ENCODE data around the gene SCRN1. TPM values are rescaled to one million over a fixed set of nuclear protein-coding genes. Genes with fewer than 3 reads are reported as not detected.

Gene SCRN1
- total and polyA plus RNA-seq, 2 of the 13 experiments (the other 11 are each of a cell fraction or from before 2014, with no cell fraction given), result 43.2 to 49.8 TPM

- TF ChIP-seq ZNF276 (CRISPR knock-in tag; IDR thresholded peaks at IDR 0.05; ENCODE audit: low read depth), result no peak
- TF ChIP-seq GTF2F1 (IDR thresholded peaks at IDR 0.05; ENCODE audit: low read length), result no peak
- no peak for TF ChIP-seq MIER2 (CRISPR knock-in tag; IDR thresholded peaks at IDR 0.05)
- TF ChIP-seq TAF1 (CRISPR knock-in tag; IDR thresholded peaks at IDR 0.05), result peak; percentile 64; the same call in 1 of the 2 replicates
- no peak; the same call in 1 of the 2 replicates for TF ChIP-seq ZNF746 (CRISPR knock-in tag; IDR thresholded peaks at IDR 0.05)
- TF ChIP-seq ZSCAN30 (CRISPR knock-in tag; IDR thresholded peaks at IDR 0.05), result no peak
- no peak for TF ChIP-seq NR2F1 (CRISPR knock-in tag; IDR thresholded peaks at IDR 0.05)
- no peak for TF ChIP-seq IRX3 (CRISPR knock-in tag; IDR thresholded peaks at IDR 0.05; ENCODE audit: borderline replicate concordance, low read depth)
- TF ChIP-seq GLMP (CRISPR knock-in tag; IDR thresholded peaks at IDR 0.05; ENCODE audit: borderline replicate concordance), result no peak
- TF ChIP-seq SMAD9 (CRISPR knock-in tag; IDR thresholded peaks at IDR 0.05), result no peak
- no peak for TF ChIP-seq ZNF18 (CRISPR knock-in tag; IDR thresholded peaks at IDR 0.05; ENCODE audit: insufficient replicate concordance)
- TF ChIP-seq NFKB2 (CRISPR knock-in tag; IDR thresholded peaks at IDR 0.05; ENCODE audit: borderline replicate concordance), result no peak
- TF ChIP-seq ATF3 (CRISPR knock-in tag; IDR thresholded peaks at IDR 0.05), result no peak
- no peak for TF ChIP-seq ZNF670 (CRISPR knock-in tag; IDR thresholded peaks at IDR 0.05; ENCODE audit: borderline replicate concordance)
- no peak for TF ChIP-seq RFX1 (IDR thresholded peaks at IDR 0.05)
- no peak for TF ChIP-seq STAT5B (CRISPR knock-in tag; IDR thresholded peaks at IDR 0.05)
- no peak for TF ChIP-seq PTBP1 (IDR thresholded peaks at IDR 0.05; ENCODE audit: low read depth, low read length, poor library complexity, severe bottlenecking)
- no peak for TF ChIP-seq ZNF235 (CRISPR knock-in tag; IDR thresholded peaks at IDR 0.05; ENCODE audit: borderline replicate concordance)
- TF ChIP-seq YEATS4 (CRISPR knock-in tag; IDR thresholded peaks at IDR 0.05; ENCODE audit: borderline replicate concordance), result peak; percentile 50; the same call in 1 of the 2 replicates
- no peak for TF ChIP-seq ZNF780A (CRISPR knock-in tag; IDR thresholded peaks at IDR 0.05)
- peak; percentile 48 for TF ChIP-seq ASH2L (IDR thresholded peaks at IDR 0.05; ENCODE audit: insufficient read length, low read depth, low read length)
- no peak for TF ChIP-seq KLF9 (CRISPR knock-in tag; IDR thresholded peaks at IDR 0.05; ENCODE audit: low read depth)
- TF ChIP-seq U2AF1 (optimal IDR thresholded peaks at IDR 0.05; ENCODE audit: low read depth, low read length), result no peak
- TF ChIP-seq ZNF121 (CRISPR knock-in tag; IDR thresholded peaks at IDR 0.05), result peak; percentile 63; the same call in 1 of the 2 replicates
- peak; percentile 36 to 62; a peak in 3 of 4 replicates for TF ChIP-seq POLR2A (IDR thresholded peaks at IDR 0.05; ENCODE audit: insufficient read depth in 1 of 2, low read depth in 2 of 2, low read length in 2 of 2)
Observed at GRCh38 chr7:29989257-29989995, at the start of gene SCRN1 (continued).

Data from HepG2 (cell line).